ENCODE measurements around the gene MCM7. TPM values are rescaled to one million over a fixed set of nuclear protein-coding genes. Genes with fewer than 3 reads are reported as not detected.

The MCM7 gene
- total and polyA plus RNA-seq, 10 of the 15 experiments (the other 5 are each of a cell fraction or from before 2014, with no cell fraction given): 183 to 383 (median 244) TPM

- no peak for TF ChIP-seq MYB (IDR thresholded peaks at IDR 0.05; ENCODE audit: borderline replicate concordance, low read depth, low read length)
- no peak for TF ChIP-seq MTA2 (IDR thresholded peaks at IDR 0.05; ENCODE audit: low read depth)
- peak; percentile 77 for TF ChIP-seq POLR2AphosphoS5 (IDR thresholded peaks at IDR 0.05; ENCODE audit: low read length)
- no peak for TF ChIP-seq WRNIP1 (IDR thresholded peaks at IDR 0.05; ENCODE audit: borderline replicate concordance, low read depth, low read length)
- no peak for TF ChIP-seq SMC3 (IDR thresholded peaks at IDR 0.05; ENCODE audit: borderline replicate concordance, low read length)
- TF ChIP-seq SMAD5 (IDR thresholded peaks at IDR 0.05; ENCODE audit: low read depth): peak; percentile 49; the same call in 1 of the 2 replicates
- peak; percentile 48; the same call in 1 of the 2 replicates for TF ChIP-seq POLR2AphosphoS2 (IDR thresholded peaks at IDR 0.05; ENCODE audit: low read depth, low read length)
- TF ChIP-seq, protein P1, sequence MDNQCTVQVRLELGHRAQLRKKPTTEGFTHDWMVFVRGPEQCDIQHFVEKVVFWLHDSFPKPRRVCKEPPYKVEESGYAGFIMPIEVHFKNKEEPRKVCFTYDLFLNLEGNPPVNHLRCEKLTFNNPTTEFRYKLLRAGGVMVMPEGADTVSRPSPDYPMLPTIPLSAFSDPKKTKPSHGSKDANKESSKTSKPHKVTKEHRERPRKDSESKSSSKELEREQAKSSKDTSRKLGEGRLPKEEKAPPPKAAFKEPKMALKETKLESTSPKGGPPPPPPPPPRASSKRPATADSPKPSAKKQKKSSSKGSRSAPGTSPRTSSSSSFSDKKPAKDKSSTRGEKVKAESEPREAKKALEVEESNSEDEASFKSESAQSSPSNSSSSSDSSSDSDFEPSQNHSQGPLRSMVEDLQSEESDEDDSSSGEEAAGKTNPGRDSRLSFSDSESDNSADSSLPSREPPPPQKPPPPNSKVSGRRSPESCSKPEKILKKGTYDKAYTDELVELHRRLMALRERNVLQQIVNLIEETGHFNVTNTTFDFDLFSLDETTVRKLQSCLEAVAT (IDR thresholded peaks at IDR 0.05): no peak
- no peak for TF ChIP-seq E2F4 (IDR thresholded peaks at IDR 0.05; ENCODE audit: low read depth, low read length)
- no peak for TF ChIP-seq ZZZ3 (IDR thresholded peaks at IDR 0.05; ENCODE audit: control insufficient read depth, insufficient read length, low read depth)
- TF ChIP-seq RAD51 (IDR thresholded peaks at IDR 0.05): no peak
- no peak for TF ChIP-seq YBX1 (IDR thresholded peaks at IDR 0.05)
- no peak for TF ChIP-seq SRF (IDR thresholded peaks at IDR 0.05; ENCODE audit: low read depth in 2 of 2, low read length in 2 of 2)
- TF ChIP-seq EP300 (IDR thresholded peaks at IDR 0.05; ENCODE audit: borderline replicate concordance in 1 of 2, control insufficient read depth in 1 of 2, low read depth in 2 of 2, low read length in 2 of 2): no peak
- no peak for TF ChIP-seq NFYA (IDR thresholded peaks at IDR 0.05; ENCODE audit: borderline replicate concordance, low read depth, low read length)
- no peak for TF ChIP-seq RB1 (IDR thresholded peaks at IDR 0.05; ENCODE audit: borderline replicate concordance)
- no peak for TF ChIP-seq MYC (IDR thresholded peaks at IDR 0.05; ENCODE audit: insufficient read depth, insufficient read length, insufficient replicate concordance, low read length, severe bottlenecking)
- TF ChIP-seq POLR2A (IDR thresholded peaks at IDR 0.05; ENCODE audit: low read depth, low read length): peak; percentile 72
- TF ChIP-seq PML (IDR thresholded peaks at IDR 0.05; ENCODE audit: low read length): peak; percentile 60
- no peak for TF ChIP-seq GATAD2B (conservative IDR thresholded peaks at IDR 0.05; ENCODE audit: low read depth)
- no peak for TF ChIP-seq BCL11A (IDR thresholded peaks at IDR 0.05; ENCODE audit: low read depth, low read length)
- no peak for TF ChIP-seq BHLHE40 (IDR thresholded peaks at IDR 0.05; ENCODE audit: borderline replicate concordance in 1 of 2, low read depth in 2 of 2, low read length in 1 of 2)
- no peak for TF ChIP-seq ZBTB40 (IDR thresholded peaks at IDR 0.05; ENCODE audit: borderline replicate concordance)
- TF ChIP-seq BACH1 (IDR thresholded peaks at IDR 0.05; ENCODE audit: borderline replicate concordance): peak; percentile 44; the same call in 1 of the 2 replicates
- peak; percentile 64; the same call in 1 of the 2 replicates for TF ChIP-seq ZBED1 (IDR thresholded peaks at IDR 0.05; ENCODE audit: borderline replicate concordance)
Measured at GRCh38 chr7:100091411-100092181, 9.6 kb downstream of the MCM7 start (continued).
